ENCODE data around the gene CYTH1.

The CYTH1 gene

DNA sequence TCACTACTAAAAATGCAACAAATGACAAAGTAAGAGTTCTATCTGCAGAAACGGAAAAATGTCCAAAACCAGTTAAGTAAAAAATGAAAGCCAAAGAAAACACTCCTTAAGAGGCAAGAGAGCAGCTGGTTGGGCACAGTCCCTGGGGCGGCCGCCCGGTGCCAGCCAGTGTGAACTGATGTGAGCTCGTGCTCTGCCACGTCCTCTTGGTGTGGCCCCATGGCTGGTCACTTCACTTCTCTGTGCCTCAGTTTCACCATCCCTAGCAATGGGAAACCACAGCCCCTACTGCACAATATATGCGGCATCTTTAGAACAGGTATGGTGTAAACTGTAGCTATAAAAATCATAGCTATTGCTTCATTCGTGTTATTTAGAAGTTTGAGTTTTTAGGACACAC is 37.3 kb upstream of the CYTH1 start:
- Histone ChIP-seq H3K9me3 (ENCODE audit: low read length) (no peaks in the 10 kb centered on the region), H3K9me2 (ENCODE audit: low read depth, low read length) (no peaks in the 10 kb centered on the region), H3K27me3 (ENCODE audit: insufficient read depth, low read length) (no peaks in the 10 kb centered on the region), H3K4me1 (ENCODE audit: insufficient read depth, low read length, severe bottlenecking) (no peaks in the 10 kb centered on the region), H3K79me2 (ENCODE audit: insufficient read depth, low read length) (no peaks in the 10 kb centered on the region), H3K4me3 (ENCODE audit: low read depth, low read length, poor library complexity, severe bottlenecking) (no peak overlapping the region), H3F3A (ENCODE audit: insufficient read depth, low read length) (no peaks in the 10 kb centered on the region), H2AFZ (ENCODE audit: low read length) (no peak overlapping the region), H3K4me2 (ENCODE audit: low read length) (no peak overlapping the region), H3K36me3 (ENCODE audit: insufficient read depth, low read length) (peaks cover 93% of the 10 kb centered on the region), H3K27ac (ENCODE audit: low read depth, low read length, poor library complexity, severe bottlenecking) (no peak overlapping the region), H4K20me1 (ENCODE audit: insufficient read depth, low read length) (no peaks in the 10 kb centered on the region), H3K9ac (ENCODE audit: low read length) (no peak overlapping the region)
- TF ChIP-seq, protein P1, sequence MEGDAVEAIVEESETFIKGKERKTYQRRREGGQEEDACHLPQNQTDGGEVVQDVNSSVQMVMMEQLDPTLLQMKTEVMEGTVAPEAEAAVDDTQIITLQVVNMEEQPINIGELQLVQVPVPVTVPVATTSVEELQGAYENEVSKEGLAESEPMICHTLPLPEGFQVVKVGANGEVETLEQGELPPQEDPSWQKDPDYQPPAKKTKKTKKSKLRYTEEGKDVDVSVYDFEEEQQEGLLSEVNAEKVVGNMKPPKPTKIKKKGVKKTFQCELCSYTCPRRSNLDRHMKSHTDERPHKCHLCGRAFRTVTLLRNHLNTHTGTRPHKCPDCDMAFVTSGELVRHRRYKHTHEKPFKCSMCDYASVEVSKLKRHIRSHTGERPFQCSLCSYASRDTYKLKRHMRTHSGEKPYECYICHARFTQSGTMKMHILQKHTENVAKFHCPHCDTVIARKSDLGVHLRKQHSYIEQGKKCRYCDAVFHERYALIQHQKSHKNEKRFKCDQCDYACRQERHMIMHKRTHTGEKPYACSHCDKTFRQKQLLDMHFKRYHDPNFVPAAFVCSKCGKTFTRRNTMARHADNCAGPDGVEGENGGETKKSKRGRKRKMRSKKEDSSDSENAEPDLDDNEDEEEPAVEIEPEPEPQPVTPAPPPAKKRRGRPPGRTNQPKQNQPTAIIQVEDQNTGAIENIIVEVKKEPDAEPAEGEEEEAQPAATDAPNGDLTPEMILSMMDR (IDR thresholded peaks at IDR 0.05; ENCODE audit: low read length): no peak
- no peak for TF ChIP-seq EZH2 (IDR thresholded peaks at IDR 0.05; ENCODE audit: borderline replicate concordance, low read length)

GRCh38 chr17:78818932-78819331 is 36.9 kb upstream of the CYTH1 start:
- no peaks in the 10 kb centered on the region for H3K4me1 ChIP-seq (ENCODE audit: insufficient read depth, low read length, severe bottlenecking)
- H3K9ac ChIP-seq (ENCODE audit: low read length): no peak overlapping the region
- no peak overlapping the region for H2AFZ ChIP-seq (ENCODE audit: low read length)
- no peak overlapping the region for H3K4me2 ChIP-seq (ENCODE audit: low read length)
- H4K20me1 ChIP-seq (ENCODE audit: insufficient read depth, low read length): no peaks in the 10 kb centered on the region
- H3K27me3 ChIP-seq (ENCODE audit: insufficient read depth, low read length): no peaks in the 10 kb centered on the region
- peaks cover 93% of the 10 kb centered on the region for H3K36me3 ChIP-seq (ENCODE audit: insufficient read depth, low read length)
- no peaks in the 10 kb centered on the region for H3K9me2 ChIP-seq (ENCODE audit: low read depth, low read length)
- H3K79me2 ChIP-seq (ENCODE audit: insufficient read depth, low read length): no peaks in the 10 kb centered on the region
- H3K9me3 ChIP-seq (ENCODE audit: low read length): no peaks in the 10 kb centered on the region
- H3K4me3 ChIP-seq (ENCODE audit: low read depth, low read length, poor library complexity, severe bottlenecking): no peak overlapping the region
- no peak overlapping the region for H3K27ac ChIP-seq (ENCODE audit: low read depth, low read length, poor library complexity, severe bottlenecking)
- no peak for TF ChIP-seq EZH2 (IDR thresholded peaks at IDR 0.05; ENCODE audit: borderline replicate concordance, low read length)
- TF ChIP-seq, protein P1 (IDR thresholded peaks at IDR 0.05; ENCODE audit: low read length): no peak
- H3F3A ChIP-seq (ENCODE audit: insufficient read depth, low read length): no peaks in the 10 kb centered on the region

DNA sequence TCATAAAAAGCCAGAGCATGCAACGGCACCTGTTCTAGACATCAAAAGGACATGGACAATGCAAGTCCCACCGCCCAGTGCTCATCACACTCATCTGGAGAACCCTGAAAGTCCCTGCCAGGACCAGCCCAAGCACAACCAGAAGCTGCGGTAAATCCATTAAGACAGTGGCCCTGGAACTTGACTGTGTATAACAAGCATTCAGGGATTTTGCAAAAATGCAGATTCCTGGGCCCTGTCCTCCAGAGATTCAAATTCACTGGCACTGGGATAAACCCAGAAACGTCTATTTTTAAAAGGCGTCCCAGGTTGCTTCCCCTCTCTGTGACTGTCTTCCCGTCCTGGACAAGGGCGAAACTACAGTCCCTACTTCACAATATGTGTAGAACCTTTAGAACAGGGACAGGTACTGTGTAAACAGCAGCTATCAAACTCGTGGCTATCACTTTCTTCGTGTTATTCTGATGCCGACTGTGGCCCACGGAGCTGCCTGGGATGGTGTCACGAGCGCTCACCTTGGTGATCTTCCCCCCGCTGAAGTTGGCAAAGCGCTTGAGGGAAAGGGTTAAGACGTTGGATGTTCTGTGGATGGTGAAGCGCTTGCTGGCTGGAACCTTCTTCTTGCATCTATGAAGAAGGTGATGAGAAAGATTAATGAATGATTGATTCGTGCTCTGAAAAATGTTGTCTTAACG is 36.2 kb upstream of the CYTH1 start:
- Histone ChIP-seq H2AFZ (ENCODE audit: low read length) (no peak overlapping the region), H3K4me2 (ENCODE audit: low read length) (no peak overlapping the region), H3K9me2 (ENCODE audit: low read depth, low read length) (no peaks in the 10 kb centered on the region), H3K27me3 (ENCODE audit: insufficient read depth, low read length) (no peaks in the 10 kb centered on the region), H3K9me3 (ENCODE audit: low read length) (no peaks in the 10 kb centered on the region), H3K9ac (ENCODE audit: low read length) (no peak overlapping the region), H3K27ac (ENCODE audit: low read depth, low read length, poor library complexity, severe bottlenecking) (no peak overlapping the region), H3F3A (ENCODE audit: insufficient read depth, low read length) (no peaks in the 10 kb centered on the region), H4K20me1 (ENCODE audit: insufficient read depth, low read length) (no peaks in the 10 kb centered on the region), H3K4me3 (ENCODE audit: low read depth, low read length, poor library complexity, severe bottlenecking) (no peak overlapping the region), H3K79me2 (ENCODE audit: insufficient read depth, low read length) (no peaks in the 10 kb centered on the region), H3K4me1 (ENCODE audit: insufficient read depth, low read length, severe bottlenecking) (no peaks in the 10 kb centered on the region), H3K36me3 (ENCODE audit: insufficient read depth, low read length) (peaks cover 93% of the 10 kb centered on the region)
- no peak for TF ChIP-seq EZH2 (IDR thresholded peaks at IDR 0.05; ENCODE audit: borderline replicate concordance, low read length)
- TF ChIP-seq, protein P1 (IDR thresholded peaks at IDR 0.05; ENCODE audit: low read length): no peak
